ENCODE results near the gene RFC2. TPM values are rescaled to one million over a fixed set of nuclear protein-coding genes. Genes with fewer than 3 reads are reported as not detected.

RFC2 gene
- total and polyA plus RNA-seq, 7 experiments from 2014 or later: 12.0 to 51.7 (median 19.3) TPM

GRCh38 chr7:74193913-74194312, 60.3 kb downstream of the RFC2 start:
- peak overlapping the region in 3 of 9 donors; percentile 13 to 69 (median 31) for H3K27ac Mint-ChIP-seq
- peaks cover 34 to 78% (median 35%) of the 10 kb centered on the region in 3 experiments for H3K36me3 ChIP-seq (ENCODE audit: control insufficient read depth in 2 of 3, insufficient read depth in 3 of 3, low read length in 3 of 3)
- intact Hi-C loops (cut with micrococcal nuclease): no loop called here

GRCh38 chr7:74193054-74193453, 61.1 kb downstream of the RFC2 start:
- Mint-ChIP-seq H3K4me1 (peaks cover 6 to 28% (median 12%) of the 10 kb centered on the region in 7 donors), H3K27ac (peak overlapping the region in 2 of 9 donors; percentile 34 to 83), H3K4me3 (no peak overlapping the region), H3K36me3 (peaks cover 6 to 41% (median 28%) of the 10 kb centered on the region in 5 donors), H3K9me3 (peaks cover 0 to 3% (median 0%) of the 10 kb centered on the region in 11 donors), H3K27me3 (no peaks in the 10 kb centered on the region)
- peaks cover 43 to 87% (median 43%) of the 10 kb centered on the region in 3 experiments for H3K36me3 ChIP-seq (ENCODE audit: control insufficient read depth in 2 of 3, insufficient read depth in 3 of 3, low read length in 3 of 3)
- H3K4me3 ChIP-seq (ENCODE audit: low read length): no peak overlapping the region
- no peaks in the 10 kb centered on the region for H3K4me1 ChIP-seq (ENCODE audit: control insufficient read depth in 2 of 2, insufficient read depth in 2 of 2, low read length in 2 of 2)
- DNase-seq (no peak), ATAC-seq (no peak)
- no peaks in the 10 kb centered on the region for H3K27me3 ChIP-seq (ENCODE audit: control insufficient read depth in 2 of 2, insufficient read depth in 2 of 2, low read length in 2 of 2)
- intact Hi-C loops (cut with micrococcal nuclease): no loop called here
- no peaks in the 10 kb centered on the region for H3K9me3 ChIP-seq (ENCODE audit: control insufficient read depth in 2 of 3, low read length in 3 of 3)
- ChIA-PET CTCF (no interaction called here), POLR2A (interaction anchor here (0.6 to 0.9 kb wide), 2 partner anchors 9 to 19 kb away, joined by 3 to 4 read pairs; partner anchors contain the start of gene EIF4H)
- H3K27ac ChIP-seq (ENCODE audit: low read depth, low read length): no peak overlapping the region

More at GRCh38 chr7:74193913-74194312, 60.3 kb downstream of the RFC2 start:
- H3K9me3 Mint-ChIP-seq: peaks cover 0 to 3% (median 0%) of the 10 kb centered on the region in 11 donors
- H3K27ac ChIP-seq (ENCODE audit: low read depth, low read length): no peak overlapping the region
- no peak overlapping the region for H3K4me3 ChIP-seq (ENCODE audit: low read length)
- no peaks in the 10 kb centered on the region for H3K9me3 ChIP-seq (ENCODE audit: control insufficient read depth in 2 of 3, low read length in 3 of 3)
- H3K36me3 Mint-ChIP-seq: peaks cover 4 to 34% (median 24%) of the 10 kb centered on the region in 5 donors
- ChIA-PET CTCF (interaction anchor here (1.2 kb wide), 1 partner anchor 12 kb away, joined by 4 read pairs; no protein-coding TSS in a partner anchor), POLR2A (interaction anchor here (0.9 to 1.1 kb wide), 2 partner anchors 19 to 20 kb away, joined by 3 to 4 read pairs; partner anchors contain the start of gene EIF4H)
- ATAC-seq (no peak), DNase-seq (no peak)
- H3K4me1 Mint-ChIP-seq: peaks cover 0 to 20% (median 6%) of the 10 kb centered on the region in 7 donors
- H3K27me3 Mint-ChIP-seq: no peaks in the 10 kb centered on the region
- H3K27me3 ChIP-seq (ENCODE audit: control insufficient read depth in 2 of 2, insufficient read depth in 2 of 2, low read length in 2 of 2): no peaks in the 10 kb centered on the region
- H3K4me3 Mint-ChIP-seq: no peak overlapping the region
- H3K4me1 ChIP-seq (ENCODE audit: control insufficient read depth in 2 of 2, insufficient read depth in 2 of 2, low read length in 2 of 2): no peaks in the 10 kb centered on the region

- intact Hi-C loops (cut with micrococcal nuclease): no loop called here
- H3K4me1 Mint-ChIP-seq: peaks cover 24 to 45% (median 25%) of the 10 kb centered on the region in 7 donors
- H3K4me3 Mint-ChIP-seq: no peak overlapping the region
- Histone ChIP-seq H3K9me3 (ENCODE audit: control insufficient read depth in 2 of 3, low read length in 3 of 3) (no peaks in the 10 kb centered on the region), H3K36me3 (ENCODE audit: control insufficient read depth in 2 of 3, insufficient read depth in 3 of 3, low read length in 3 of 3) (peaks cover 46 to 86% (median 49%) of the 10 kb centered on the region in 3 experiments), H3K4me3 (ENCODE audit: low read length) (no peak overlapping the region), H3K27me3 (ENCODE audit: control insufficient read depth in 2 of 2, insufficient read depth in 2 of 2, low read length in 2 of 2) (no peaks in the 10 kb centered on the region), H3K27ac (ENCODE audit: low read depth, low read length) (no peak overlapping the region), H3K4me1 (ENCODE audit: control insufficient read depth in 2 of 2, insufficient read depth in 2 of 2, low read length in 2 of 2) (peaks cover 4% of the 10 kb centered on the region in 2 donors)
- ChIA-PET POLR2A (interaction anchor here (0.8 to 4.8 kb wide), 3 partner anchors 8 to 17 kb away, joined by 3 to 21 read pairs (median 3); partner anchors contain the start of gene EIF4H), CTCF (no interaction called here)
- H3K27ac Mint-ChIP-seq: no peak overlapping the region
- H3K9me3 Mint-ChIP-seq: peaks cover 0 to 2% (median 0%) of the 10 kb centered on the region in 11 donors
- ATAC-seq (no peak), DNase-seq (no peak)
- peaks cover 12 to 57% (median 27%) of the 10 kb centered on the region in 5 donors for H3K36me3 Mint-ChIP-seq
- H3K27me3 Mint-ChIP-seq: no peaks in the 10 kb centered on the region
These were observed 63.0 kb downstream of the RFC2 start for GRCh38 chr7:74191231-74191630.

- DNase-seq (no peak), ATAC-seq (no peak)
- H3K9me3 Mint-ChIP-seq: no peaks in the 10 kb centered on the region
- intact Hi-C loops (cut with micrococcal nuclease): no loop called here
- H3K36me3 Mint-ChIP-seq: peaks cover 12 to 57% (median 26%) of the 10 kb centered on the region in 5 donors
- H3K27ac Mint-ChIP-seq: no peak overlapping the region
- no peaks in the 10 kb centered on the region for H3K27me3 Mint-ChIP-seq
- H3K4me1 Mint-ChIP-seq: peaks cover 29 to 47% (median 34%) of the 10 kb centered on the region in 7 donors
- Histone ChIP-seq H3K27me3 (ENCODE audit: control insufficient read depth in 2 of 2, insufficient read depth in 2 of 2, low read length in 2 of 2) (no peaks in the 10 kb centered on the region), H3K4me3 (ENCODE audit: low read length) (no peak overlapping the region), H3K4me1 (ENCODE audit: control insufficient read depth in 2 of 2, insufficient read depth in 2 of 2, low read length in 2 of 2) (peaks cover 4 to 11% of the 10 kb centered on the region in 2 donors), H3K27ac (ENCODE audit: low read depth, low read length) (no peak overlapping the region), H3K36me3 (ENCODE audit: control insufficient read depth in 2 of 3, insufficient read depth in 3 of 3, low read length in 3 of 3) (peaks cover 46 to 81% (median 49%) of the 10 kb centered on the region in 3 experiments), H3K9me3 (ENCODE audit: control insufficient read depth in 2 of 3, low read length in 3 of 3) (no peaks in the 10 kb centered on the region)
- H3K4me3 Mint-ChIP-seq: no peak overlapping the region
- POLR2A ChIA-PET: interaction anchor here (0.7 to 4.8 kb wide), 4 partner anchors 7 to 16 kb away, joined by 3 to 21 read pairs (median 3); partner anchors contain the start of gene EIF4H
- CTCF ChIA-PET: no interaction called here
These were observed 63.9 kb downstream of the RFC2 start for GRCh38 chr7:74190259-74190658.

- ChIA-PET CTCF (no interaction called here), POLR2A (interaction anchor here (2.7 to 4.8 kb wide), 2 partner anchors 13 to 14 kb away, joined by 17 to 21 read pairs; partner anchors contain the start of gene EIF4H)
- Histone ChIP-seq H3K4me1 (ENCODE audit: control insufficient read depth in 2 of 2, insufficient read depth in 2 of 2, low read length in 2 of 2) (peaks cover 11 to 32% of the 10 kb centered on the region in 2 donors), H3K36me3 (ENCODE audit: control insufficient read depth in 2 of 3, insufficient read depth in 3 of 3, low read length in 3 of 3) (peaks cover 29 to 60% (median 37%) of the 10 kb centered on the region in 3 experiments), H3K9me3 (ENCODE audit: control insufficient read depth in 2 of 3, low read length in 3 of 3) (no peaks in the 10 kb centered on the region), H3K27ac (ENCODE audit: low read depth, low read length) (no peak overlapping the region), H3K27me3 (ENCODE audit: control insufficient read depth in 2 of 2, insufficient read depth in 2 of 2, low read length in 2 of 2) (no peaks in the 10 kb centered on the region), H3K4me3 (ENCODE audit: low read length) (no peak overlapping the region)
- Mint-ChIP-seq H3K9me3 (no peaks in the 10 kb centered on the region), H3K27ac (peak overlapping the region; percentile 9 to 76 (median 63)), H3K4me1 (peaks cover 44 to 60% (median 52%) of the 10 kb centered on the region in 7 donors), H3K4me3 (no peak overlapping the region), H3K27me3 (no peaks in the 10 kb centered on the region), H3K36me3 (peaks cover 12 to 46% (median 20%) of the 10 kb centered on the region in 5 donors)
- DNase-seq (no peak), ATAC-seq (no peak)
- intact Hi-C loops (cut with micrococcal nuclease): no loop called here
These were observed 66.1 kb downstream of the RFC2 start for GRCh38 chr7:74187915-74188675.

- no peak overlapping the region for H3K4me3 ChIP-seq (ENCODE audit: low read length)
- peaks cover 26 to 54% of the 10 kb centered on the region in 2 donors for H3K4me1 ChIP-seq (ENCODE audit: control insufficient read depth in 2 of 2, insufficient read depth in 2 of 2, low read length in 2 of 2)
- Mint-ChIP-seq H3K27me3 (no peaks in the 10 kb centered on the region), H3K36me3 (peaks cover 12 to 55% (median 20%) of the 10 kb centered on the region in 5 donors), H3K27ac (peak overlapping the region in 8 of 9 donors; percentile 11 to 79 (median 62)), H3K9me3 (no peaks in the 10 kb centered on the region), H3K4me1 (peaks cover 63 to 83% (median 74%) of the 10 kb centered on the region in 7 donors), H3K4me3 (peak overlapping the region; percentile 25 to 73 (median 60))
- intact Hi-C loops (cut with micrococcal nuclease): no loop called here
- ChIA-PET CTCF (interaction anchor here (1.4 kb wide), 1 partner anchor 21 kb away, joined by 3 read pairs; no protein-coding TSS in a partner anchor), POLR2A (interaction anchor here (0.6 to 2.7 kb wide), 2 partner anchors 11 to 31 kb away, joined by 3 to 17 read pairs; partner anchors contain the start of gene EIF4H)
- H3K9me3 ChIP-seq (ENCODE audit: control insufficient read depth in 2 of 3, low read length in 3 of 3): no peaks in the 10 kb centered on the region
- DNase-seq: no peak
- no peaks in the 10 kb centered on the region for H3K27me3 ChIP-seq (ENCODE audit: control insufficient read depth in 2 of 2, insufficient read depth in 2 of 2, low read length in 2 of 2)
- peaks cover 26 to 39% (median 26%) of the 10 kb centered on the region in 3 experiments for H3K36me3 ChIP-seq (ENCODE audit: control insufficient read depth in 2 of 3, insufficient read depth in 3 of 3, low read length in 3 of 3)
- peak overlapping the region; percentile 29 for H3K27ac ChIP-seq (ENCODE audit: low read depth, low read length)
- ATAC-seq: no peak
These were observed 68.6 kb downstream of the RFC2 start for GRCh38 chr7:74185636-74186035.
